ENCODE measurements around the gene IKZF2. TPM values are rescaled to one million over a fixed set of nuclear protein-coding genes. Genes with fewer than 3 reads are reported as not detected.
A peak's percentile ranks its signal among the peaks of the same experiment; 100 is the strongest.

Gene IKZF2
- total and polyA plus RNA-seq, 7 donors: 0.29 to 11.6 (median 3.2) TPM

DNA sequence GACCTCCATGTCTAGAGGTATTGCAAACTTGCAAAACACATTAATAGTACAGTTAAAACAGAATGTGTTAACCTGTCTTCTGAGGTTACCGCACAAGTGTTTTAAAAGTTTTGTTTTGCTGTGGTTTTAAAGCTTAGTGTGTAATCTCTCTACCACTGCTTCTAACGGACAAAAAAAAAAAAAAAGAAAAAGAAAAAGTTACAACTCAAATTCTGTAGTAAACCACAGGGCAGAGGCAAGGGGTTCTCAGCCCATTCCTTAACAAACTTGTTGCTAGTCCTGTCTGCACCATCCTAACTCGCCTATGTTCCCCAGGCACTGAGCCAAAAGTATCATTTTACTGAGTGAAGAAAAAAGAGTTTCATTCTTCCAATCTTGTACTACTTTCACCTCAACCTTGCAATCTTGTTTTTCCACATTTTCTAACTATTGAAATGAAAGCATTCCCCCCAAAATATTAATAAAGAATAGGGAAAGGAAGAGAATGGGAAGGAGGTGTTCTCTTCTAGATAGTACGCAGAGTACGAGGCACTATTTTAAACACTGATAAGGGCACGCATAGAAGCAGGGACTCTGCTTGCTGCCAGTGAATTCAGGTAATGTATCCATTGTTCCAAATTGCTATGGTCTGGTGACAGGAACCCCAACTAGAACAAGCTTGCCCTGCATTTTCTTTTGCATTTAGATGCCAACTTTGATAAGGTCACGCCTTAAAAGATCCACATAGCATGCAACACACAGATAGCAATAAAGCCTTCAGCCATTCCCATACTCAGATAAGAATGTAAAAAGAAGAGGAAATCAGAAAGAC lies 47.1 kb downstream of the IKZF2 start:
- H3K27ac ChIP-seq: peak overlapping the region; percentile 62
- H3K4me1 ChIP-seq: peaks cover 70% of the 10 kb centered on the region
- H3K9me3 ChIP-seq: no peaks in the 10 kb centered on the region
- H3K27me3 ChIP-seq (ENCODE audit: insufficient read depth in 3 of 3, low read length in 2 of 3): no peaks in the 10 kb centered on the region
- intact Hi-C loops (cut with DNase I): loop anchor here (5.0 kb wide), 2 partner anchors 43 to 48 kb away; partner anchors contain the start of gene IKZF2 (in 1 of the 2)
- ATAC-seq (peak; percentile 64 to 71 (median 66)), DNase-seq (no peak)
- 26 to 38% (median 28%) methylated on average over 7 of the region's 7 CpGs for WGBS, 3 donors
- H3K4me3 ChIP-seq: peak overlapping the region; percentile 56
- H3K36me3 ChIP-seq (ENCODE audit: insufficient read depth in 1 of 2, low read depth in 1 of 2): no peaks in the 10 kb centered on the region
- TF ChIP-seq, protein P1, sequence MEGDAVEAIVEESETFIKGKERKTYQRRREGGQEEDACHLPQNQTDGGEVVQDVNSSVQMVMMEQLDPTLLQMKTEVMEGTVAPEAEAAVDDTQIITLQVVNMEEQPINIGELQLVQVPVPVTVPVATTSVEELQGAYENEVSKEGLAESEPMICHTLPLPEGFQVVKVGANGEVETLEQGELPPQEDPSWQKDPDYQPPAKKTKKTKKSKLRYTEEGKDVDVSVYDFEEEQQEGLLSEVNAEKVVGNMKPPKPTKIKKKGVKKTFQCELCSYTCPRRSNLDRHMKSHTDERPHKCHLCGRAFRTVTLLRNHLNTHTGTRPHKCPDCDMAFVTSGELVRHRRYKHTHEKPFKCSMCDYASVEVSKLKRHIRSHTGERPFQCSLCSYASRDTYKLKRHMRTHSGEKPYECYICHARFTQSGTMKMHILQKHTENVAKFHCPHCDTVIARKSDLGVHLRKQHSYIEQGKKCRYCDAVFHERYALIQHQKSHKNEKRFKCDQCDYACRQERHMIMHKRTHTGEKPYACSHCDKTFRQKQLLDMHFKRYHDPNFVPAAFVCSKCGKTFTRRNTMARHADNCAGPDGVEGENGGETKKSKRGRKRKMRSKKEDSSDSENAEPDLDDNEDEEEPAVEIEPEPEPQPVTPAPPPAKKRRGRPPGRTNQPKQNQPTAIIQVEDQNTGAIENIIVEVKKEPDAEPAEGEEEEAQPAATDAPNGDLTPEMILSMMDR (IDR thresholded peaks at IDR 0.05): no peak

- intact Hi-C loops (cut with DNase I): loop anchor here (5.0 kb wide), 2 partner anchors 45 to 50 kb away; partner anchors contain the start of gene IKZF2 (in 1 of the 2)
- peaks cover 65% of the 10 kb centered on the region for H3K4me1 ChIP-seq
- ATAC-seq (peak in 3 of 4 donors; percentile 50 to 88 (median 87)), DNase-seq (no peak)
- TF ChIP-seq, protein P1 (IDR thresholded peaks at IDR 0.05): no peak
- no peaks in the 10 kb centered on the region for H3K36me3 ChIP-seq (ENCODE audit: insufficient read depth in 1 of 2, low read depth in 1 of 2)
- H3K4me3 ChIP-seq: peak overlapping the region; percentile 51
- no peaks in the 10 kb centered on the region for H3K9me3 ChIP-seq
- H3K27me3 ChIP-seq (ENCODE audit: insufficient read depth in 3 of 3, low read length in 2 of 3): no peaks in the 10 kb centered on the region
- peak overlapping the region; percentile 56 for H3K27ac ChIP-seq
- WGBS, 3 donors: 31 to 50% (median 33%) methylated on average over 5 of the region's 5 CpGs
Observed at GRCh38 chr2:213101692-213102460, 49.5 kb downstream of the IKZF2 start.

DNA sequence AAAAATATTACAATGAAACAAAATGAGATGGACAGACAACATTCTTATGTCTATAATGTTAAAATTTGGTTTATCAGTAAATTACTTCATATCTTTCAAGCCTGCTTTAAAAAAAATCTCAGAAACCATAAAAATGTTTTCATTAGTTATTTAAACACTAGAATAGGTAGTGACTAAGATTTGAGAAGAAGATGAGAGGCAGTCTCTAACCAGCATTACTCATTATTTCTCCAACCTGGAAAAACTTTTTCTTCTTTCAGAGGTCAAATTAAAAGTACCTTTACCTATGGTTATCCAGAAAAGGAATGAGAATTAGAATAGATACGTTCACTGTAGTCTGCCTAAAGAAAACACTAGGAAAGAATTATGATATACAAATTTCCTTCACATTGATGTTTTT lies 50.3 kb downstream of the IKZF2 start:
- WGBS, 3 donors: 55 to 80% (median 62%) methylated on average over 1 of the region's 1 CpG
- H3K27ac ChIP-seq: peak overlapping the region; percentile 56
- intact Hi-C loops (cut with DNase I): loop anchor here (5.0 kb wide), 2 partner anchors 46 to 51 kb away; partner anchors contain the start of gene IKZF2 (in 1 of the 2)
- H3K4me3 ChIP-seq: peak overlapping the region; percentile 51
- peaks cover 65% of the 10 kb centered on the region for H3K4me1 ChIP-seq
- DNase-seq: no peak
- no peaks in the 10 kb centered on the region for H3K27me3 ChIP-seq (ENCODE audit: insufficient read depth in 3 of 3, low read length in 2 of 3)
- no peaks in the 10 kb centered on the region for H3K36me3 ChIP-seq (ENCODE audit: insufficient read depth in 1 of 2, low read depth in 1 of 2)
- ATAC-seq: peak in 1 of 4 donors; percentile 30
- TF ChIP-seq, protein P1 (IDR thresholded peaks at IDR 0.05): no peak
- H3K9me3 ChIP-seq: no peaks in the 10 kb centered on the region

DNA sequence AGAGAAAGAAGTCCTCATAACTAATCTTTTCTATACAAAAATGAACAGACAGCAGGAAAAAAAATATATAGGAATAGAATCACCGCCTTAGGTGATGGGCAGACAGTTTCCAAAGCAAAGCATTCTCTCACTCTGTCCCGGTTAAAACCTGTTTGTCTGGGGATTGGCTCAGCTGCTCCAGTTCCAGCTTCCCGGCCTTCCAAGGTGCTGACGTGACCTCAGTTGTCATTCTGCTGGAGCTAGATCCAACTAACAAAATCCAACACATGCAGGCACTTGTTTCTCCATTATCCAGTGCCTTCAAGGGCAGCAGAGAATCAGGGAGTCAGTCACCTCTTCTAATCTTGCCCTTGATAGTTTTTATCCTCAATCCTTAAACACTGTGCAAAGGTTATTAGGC lies 52.8 kb downstream of the IKZF2 start:
- DNase-seq (no peak), ATAC-seq (peak in 3 of 4 donors; percentile 54 to 63 (median 59))
- Histone ChIP-seq H3K36me3 (ENCODE audit: insufficient read depth in 1 of 2, low read depth in 1 of 2) (no peaks in the 10 kb centered on the region), H3K27ac (no peak overlapping the region), H3K27me3 (ENCODE audit: insufficient read depth in 3 of 3, low read length in 2 of 3) (no peaks in the 10 kb centered on the region), H3K4me3 (no peak overlapping the region), H3K4me1 (peaks cover 54% of the 10 kb centered on the region), H3K9me3 (no peaks in the 10 kb centered on the region)
- TF ChIP-seq, protein P1 (IDR thresholded peaks at IDR 0.05): no peak
- intact Hi-C loops (cut with DNase I): no loop called here
- WGBS, 3 donors: 34 to 43% (median 39%) methylated on average over 4 of the region's 4 CpGs

All from psoas muscle (tissue), 8 donors.